ENCODE data around the gene CRELD2.

Gene CRELD2

GRCh38 chr22:49959782-49960158 lies 41.3 kb downstream of the CRELD2 start:
- DNase-seq, result no peak

DNA sequence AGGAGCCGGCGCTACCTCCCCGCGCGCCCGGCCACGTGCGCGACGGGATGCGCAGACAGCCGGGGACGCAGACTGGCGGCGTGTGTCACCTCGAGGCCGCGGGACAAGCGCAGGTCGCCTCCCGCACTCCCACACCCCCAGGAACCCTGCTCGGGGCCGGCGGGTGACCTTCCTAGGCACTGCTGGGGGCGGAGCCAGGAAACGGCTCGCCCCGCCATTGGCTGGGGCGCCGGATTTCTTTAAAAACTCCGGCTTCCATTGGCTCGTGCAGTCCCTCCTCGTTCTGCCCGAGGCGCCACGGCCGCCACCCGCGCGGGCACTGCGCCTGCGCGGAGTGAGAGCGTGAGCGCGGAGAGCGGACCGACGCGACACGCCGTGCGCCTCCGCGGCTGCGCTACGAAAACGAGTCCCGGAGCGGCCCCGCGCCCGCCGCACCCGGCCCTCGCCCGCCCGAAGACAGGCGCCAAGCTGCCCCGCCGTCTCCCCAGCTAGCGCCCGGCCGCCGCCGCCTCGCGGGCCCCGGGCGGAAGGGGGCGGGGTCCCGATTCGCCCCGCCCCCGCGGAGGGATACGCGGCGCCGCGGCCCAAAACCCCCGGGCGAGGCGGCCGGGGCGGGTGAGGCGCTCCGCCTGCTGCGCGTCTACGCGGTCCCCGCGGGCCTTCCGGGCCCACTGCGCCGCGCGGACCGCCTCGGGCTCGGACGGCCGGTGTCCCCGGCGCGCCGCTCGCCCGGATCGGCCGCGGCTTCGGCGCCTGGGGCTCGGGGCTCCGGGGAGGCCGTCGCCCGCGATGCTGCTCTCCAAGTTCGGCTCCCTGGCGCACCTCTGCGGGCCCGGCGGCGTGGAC lies 41.9 kb downstream of the CRELD2 start, which contains the start of gene PIM3:
TSS of gene PIM3 (plus strand) at position 614 of the 846 bp plus-strand sequence. CDS start at position 790, 176 bp downstream.
- DNase-seq, result peak; percentile 87

DNA sequence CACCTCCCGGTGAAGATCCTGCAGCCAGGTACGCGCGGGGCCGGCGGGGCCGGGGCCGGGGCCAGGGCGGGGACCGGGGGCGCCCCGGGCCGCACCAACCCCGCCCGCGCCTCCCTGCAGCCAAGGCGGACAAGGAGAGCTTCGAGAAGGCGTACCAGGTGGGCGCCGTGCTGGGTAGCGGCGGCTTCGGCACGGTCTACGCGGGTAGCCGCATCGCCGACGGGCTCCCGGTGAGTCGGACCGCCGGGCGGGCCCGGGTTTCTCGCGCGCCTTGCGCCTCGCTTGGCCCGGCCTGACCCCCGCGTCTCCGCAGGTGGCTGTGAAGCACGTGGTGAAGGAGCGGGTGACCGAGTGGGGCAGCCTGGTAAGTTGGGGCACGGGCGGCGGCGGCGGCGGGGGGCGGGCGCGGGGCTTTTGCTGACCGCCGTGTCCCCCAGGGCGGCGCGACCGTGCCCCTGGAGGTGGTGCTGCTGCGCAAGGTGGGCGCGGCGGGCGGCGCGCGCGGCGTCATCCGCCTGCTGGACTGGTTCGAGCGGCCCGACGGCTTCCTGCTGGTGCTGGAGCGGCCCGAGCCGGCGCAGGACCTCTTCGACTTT lies 42.7 kb downstream of the CRELD2 start:
- peak; percentile 41 for DNase-seq

- DNase-seq, result no peak
Measured at GRCh38 chr22:49961601-49962011, 43.2 kb downstream of the CRELD2 start.

DNA sequence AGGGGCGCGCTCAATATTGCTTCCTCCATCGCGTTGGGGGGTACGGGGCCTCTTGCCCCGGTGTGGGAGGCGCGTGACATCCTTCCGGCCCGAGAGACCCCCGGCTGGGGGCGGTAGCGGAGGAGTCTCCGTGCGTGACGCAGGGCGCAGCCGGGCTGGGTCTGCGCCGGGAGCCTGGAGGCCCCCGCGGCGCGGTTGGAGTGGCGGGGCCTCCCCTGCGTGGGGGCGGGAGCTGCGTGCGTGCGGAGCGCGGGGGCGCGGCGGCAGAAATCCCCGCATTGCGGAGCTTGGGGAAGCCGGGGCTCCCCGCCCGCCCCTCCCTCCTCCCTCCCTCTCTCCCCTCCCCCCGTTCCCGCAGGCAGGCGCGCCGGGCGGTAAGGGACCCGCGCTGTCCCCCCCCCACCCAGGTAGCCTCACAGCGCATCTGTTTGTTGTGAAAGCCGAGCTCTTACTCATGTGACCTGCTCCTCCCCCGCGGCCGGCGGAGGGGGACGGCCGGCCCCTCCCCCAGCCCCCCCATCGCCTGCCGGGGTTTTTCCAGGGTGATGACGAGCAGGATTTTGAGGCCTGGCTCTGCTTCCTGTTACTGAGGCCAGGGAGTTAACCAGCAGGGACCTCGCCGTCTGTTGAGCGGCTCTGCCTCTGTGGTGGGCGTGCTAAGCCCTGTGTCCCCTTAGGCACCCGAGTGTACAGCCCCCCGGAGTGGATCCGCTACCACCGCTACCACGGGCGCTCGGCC lies 43.7 kb downstream of the CRELD2 start:
- DNase-seq, result peak; percentile 72

GRCh38 chr22:49962751-49963646 lies 44.6 kb downstream of the CRELD2 start:
- peak; percentile 4 for DNase-seq

DNA sequence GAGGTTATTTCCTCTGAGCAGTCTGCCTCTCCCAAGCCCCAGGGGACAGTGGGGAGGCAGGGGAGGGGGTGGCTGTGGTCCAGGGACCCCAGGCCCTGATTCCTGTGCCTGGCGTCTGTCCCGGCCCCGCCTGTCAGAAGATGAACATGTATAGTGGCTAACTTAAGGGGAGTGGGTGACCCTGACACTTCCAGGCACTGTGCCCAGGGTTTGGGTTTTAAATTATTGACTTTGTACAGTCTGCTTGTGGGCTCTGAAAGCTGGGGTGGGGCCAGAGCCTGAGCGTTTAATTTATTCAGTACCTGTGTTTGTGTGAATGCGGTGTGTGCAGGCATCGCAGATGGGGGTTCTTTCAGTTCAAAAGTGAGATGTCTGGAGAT lies 45.2 kb downstream of the CRELD2 start:
- DNase-seq, result peak; percentile 14

- DNase-seq, result peak; percentile 50
Measured at GRCh38 chr22:49964136-49965090, 46.0 kb downstream of the CRELD2 start.

GRCh38 chr22:49965091-49966040 lies 46.9 kb downstream of the CRELD2 start:
- DNase-seq, result peak; percentile 4

DNA sequence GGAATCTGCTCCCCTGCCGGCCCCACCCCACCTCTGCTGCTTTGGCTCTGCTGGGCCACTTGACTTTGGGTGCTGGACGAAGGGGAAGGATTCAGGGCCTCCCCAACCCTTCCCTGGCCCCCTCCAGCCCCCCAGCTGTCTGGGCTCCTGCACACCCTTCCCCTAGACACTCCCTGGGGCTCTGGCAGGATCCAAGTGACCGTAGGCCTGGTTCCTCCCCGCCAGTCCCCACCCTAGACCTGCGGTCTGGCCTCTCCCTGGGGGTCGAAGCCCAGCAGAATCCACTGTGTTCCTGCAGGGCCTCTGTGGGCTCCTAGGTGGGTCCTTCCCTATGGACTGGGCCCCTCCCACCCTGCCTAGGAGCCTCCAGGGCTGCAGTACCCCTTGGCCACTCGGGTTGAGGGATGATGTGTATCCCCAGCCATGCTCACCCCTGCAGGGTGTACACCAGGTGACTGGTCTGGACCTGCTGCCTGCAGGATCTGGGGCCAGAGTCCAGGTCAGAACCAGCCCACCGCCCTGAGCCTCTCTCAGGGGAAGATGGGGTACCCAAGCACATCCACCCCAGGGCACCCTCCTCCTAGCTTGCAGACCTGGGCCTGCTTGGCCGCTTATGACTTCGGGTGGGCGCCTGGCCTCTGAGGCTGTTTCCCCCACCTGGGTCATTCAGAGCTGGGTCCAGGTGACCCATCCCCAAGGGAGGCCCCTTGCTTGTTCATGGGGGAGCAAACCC lies 47.8 kb downstream of the CRELD2 start:
- DNase-seq, result peak; percentile 3

GRCh38 chr22:49966774-49967705 lies 48.6 kb downstream of the CRELD2 start:
- DNase-seq, result peak; percentile 6

DNA sequence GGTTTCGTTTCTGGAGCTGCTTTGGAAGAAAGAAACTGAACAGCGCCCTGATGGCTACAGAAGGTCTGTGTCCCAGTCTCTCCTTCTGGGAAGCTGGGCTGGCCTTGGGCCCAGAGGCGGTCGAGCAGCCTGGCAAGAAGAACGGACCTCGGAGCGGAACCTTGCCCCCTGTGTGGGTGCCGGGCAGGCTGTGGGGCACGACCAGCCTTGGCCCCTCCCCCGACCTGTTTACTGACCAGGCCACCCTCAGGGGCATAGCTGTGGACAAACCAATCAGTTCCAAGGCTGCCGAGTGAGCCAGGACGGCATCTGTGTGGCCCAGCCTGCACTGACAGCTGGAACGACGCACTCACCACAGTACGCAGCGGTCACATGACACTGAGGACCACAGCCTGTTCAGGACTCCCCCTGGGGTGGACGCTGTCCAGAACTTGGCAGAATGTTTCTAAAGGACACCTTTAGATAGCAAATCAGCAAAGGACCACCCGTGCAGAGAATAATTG lies 49.3 kb downstream of the CRELD2 start:
- DNase-seq, result peak; percentile 3

DNA sequence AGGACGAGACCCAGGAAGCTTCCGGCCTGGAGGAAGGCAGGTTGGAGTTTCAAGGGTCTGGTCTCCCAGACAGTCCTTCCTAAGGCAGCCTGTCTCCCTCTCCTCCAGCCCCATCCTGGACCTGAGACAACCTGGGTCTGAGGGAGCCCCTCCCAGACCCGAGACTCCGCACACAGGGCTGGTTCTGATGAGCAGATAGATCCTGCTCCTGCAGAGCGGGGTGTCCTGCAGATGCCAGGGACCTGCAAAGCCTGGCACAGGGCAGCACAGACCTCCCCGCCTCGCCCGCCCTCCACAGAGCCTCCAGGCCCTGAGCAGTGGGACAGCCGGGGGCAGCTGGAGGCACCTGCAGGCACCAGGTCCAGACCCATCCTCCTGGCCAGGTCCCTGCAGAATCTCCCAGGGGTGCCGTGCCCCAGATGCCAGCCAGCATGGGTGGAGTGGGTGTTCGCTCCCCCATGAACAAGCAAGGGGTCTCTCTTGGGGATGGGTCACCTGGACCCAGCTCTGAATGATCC lies 49.9 kb downstream of the CRELD2 start:
- DNase-seq, result peak; percentile 3

DNA sequence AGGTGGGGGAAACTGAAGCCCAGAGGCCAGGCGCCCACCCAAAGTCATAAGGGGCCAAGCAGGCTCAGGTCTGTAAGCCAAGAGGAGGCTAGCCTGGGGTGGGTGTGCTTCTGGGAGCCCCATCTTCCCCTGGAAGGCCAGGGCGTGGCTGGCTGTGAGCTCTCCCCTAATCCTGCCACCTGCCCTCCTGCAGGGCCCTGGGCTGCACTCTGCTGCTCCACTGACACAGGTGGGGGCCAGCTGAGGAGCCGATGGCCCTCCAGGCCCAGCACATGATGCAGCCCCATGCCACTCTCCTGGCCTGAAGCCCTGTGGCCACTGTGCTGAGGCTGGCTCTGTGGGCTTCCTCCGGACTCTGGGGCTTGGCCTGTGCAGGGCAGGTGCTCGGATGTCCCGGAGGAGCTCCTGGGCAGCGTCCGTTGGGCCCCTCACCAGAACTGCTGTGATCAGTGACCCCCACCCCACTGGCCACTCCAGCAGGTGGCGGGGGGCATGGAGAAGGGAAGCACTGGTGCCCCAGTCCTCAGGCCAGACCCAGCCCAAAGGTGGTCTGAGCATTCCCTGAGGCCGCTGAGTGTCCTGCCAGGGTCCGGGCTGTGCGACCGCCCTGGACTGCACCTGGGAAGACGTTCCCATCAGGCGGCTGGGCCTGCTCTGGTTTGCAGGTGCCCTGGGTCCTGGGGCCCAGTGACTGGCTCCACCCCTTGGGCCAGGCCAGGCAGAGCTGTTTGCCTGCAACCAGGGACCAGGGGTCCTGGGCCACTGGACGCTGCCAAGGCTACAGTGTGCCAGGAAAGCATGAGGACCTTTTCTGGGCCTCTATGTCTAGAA lies 50.6 kb downstream of the CRELD2 start:
- peak; percentile 3 for DNase-seq

- no peak for DNase-seq
Measured at GRCh38 chr22:49969751-49970527, 51.5 kb downstream of the CRELD2 start.
